GM23248 (cell line): ENCODE results near the gene NFIC.
"Not testable (repeated sequence)": the region's sequence is repeated elsewhere in the genome, so short reads cannot be mapped to it uniquely, and the experiment has no call there.

Experiments used
- EZH2 ChIP-seq: fragments of 200-600 bp; sonication (generic); IDR thresholded peaks from 2 replicates; pipeline ENCODE4 v1.6.1; 2018; ENCODE audit warnings: antibody characterized with exemption, mild to moderate bottlenecking; ENCODE audit not compliant: insufficient read depth, poor library complexity, severe bottlenecking
- EZH2phosphoT487 ChIP-seq: fragments of 200-600 bp; sonication (generic); IDR thresholded peaks from 2 replicates; pipeline ENCODE4 v1.6.1; 2018; ENCODE audit warnings: antibody characterized with exemption, moderate library complexity, mild to moderate bottlenecking, low read depth; ENCODE audit not compliant: insufficient read depth

- TF ChIP-seq EZH2, EZH2phosphoT487: not testable (repeated sequence)
Measured at GRCh38 chr19:3348469-3348868, 17.9 kb upstream of the NFIC start.
